ENCODE measurements around the gene SCNN1A. TPM values are rescaled to one million over a fixed set of nuclear protein-coding genes. Genes with fewer than 3 reads are reported as not detected.

SCNN1A gene
- total RNA-seq, 1 experiment from 2014 or later, result 118 TPM

DNA sequence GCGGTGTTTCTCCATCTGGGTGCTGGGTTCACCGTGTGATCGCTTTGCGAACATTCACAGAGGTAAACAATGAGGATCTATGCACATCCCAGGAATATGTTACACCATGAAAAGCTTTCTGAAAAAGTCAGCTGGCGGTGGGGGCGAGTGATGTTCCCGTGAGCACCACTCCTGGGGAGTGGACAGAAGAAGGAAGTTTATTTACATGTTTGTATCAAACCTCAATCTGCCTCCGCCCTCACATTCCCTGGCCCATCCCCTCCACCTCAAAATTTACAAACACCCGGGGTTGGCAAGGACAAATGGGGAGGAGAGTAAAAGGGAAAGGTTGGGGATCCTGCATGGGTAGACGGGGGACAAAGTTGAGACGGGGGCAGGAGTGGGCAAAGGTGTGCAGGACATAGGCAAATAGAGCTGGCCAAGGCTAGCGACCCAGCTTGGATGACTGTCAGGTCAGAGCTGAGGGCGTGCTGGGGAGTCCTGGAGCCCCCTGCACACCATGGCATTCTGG lies 40.4 kb downstream of the SCNN1A start:
- Histone ChIP-seq H2AFZ (ENCODE audit: low read depth, low read length, poor library complexity, severe bottlenecking) (no peak overlapping the region), H3K4me2 (ENCODE audit: low read length) (peak overlapping the region; percentile 97), H3K9ac (ENCODE audit: low read length) (peak overlapping the region; percentile 90), H3K36me3 (ENCODE audit: control insufficient read depth in 1 of 2, insufficient read depth in 2 of 2, low read length in 2 of 2) (peaks cover 35 to 47% of the 10 kb centered on the region in 2 experiments), H3K79me2 (ENCODE audit: insufficient read depth, low read length) (peaks cover 80% of the 10 kb centered on the region), H3K9me3 (ENCODE audit: control insufficient read depth in 1 of 2, insufficient read depth in 1 of 2, low read depth in 1 of 2, low read length in 2 of 2) (no peaks in the 10 kb centered on the region), H3K27me3 (ENCODE audit: insufficient read depth, low read length) (no peaks in the 10 kb centered on the region), H3K4me1 (ENCODE audit: control insufficient read depth in 1 of 2, insufficient read depth in 2 of 2, low read length in 2 of 2) (peaks cover 50 to 72% of the 10 kb centered on the region in 2 experiments), H4K20me1 (ENCODE audit: insufficient read depth) (no peaks in the 10 kb centered on the region), H3K9me2 (ENCODE audit: insufficient read depth) (no peaks in the 10 kb centered on the region), H3K27ac (ENCODE audit: low read depth, low read length) (peak overlapping the region; percentile 99), H3K4me3 (replicated peaks in 1 of 2; ENCODE audit: low read depth in 1 of 2, low read length in 2 of 2) (peak overlapping the region; percentile 32 to 64; a peak in 2 of 4 replicates)
- ChIA-PET POLR2A (interaction anchor here (2.0 to 2.9 kb wide), 4 partner anchors 8 to 136 kb away, joined by 14 to 34 read pairs (median 26); partner anchors contain the start of gene VAMP1), RAD21 (ENCODE audit: low non-redundant PET in 1 of 2, low total read pairs in 2 of 2, uncharacterized antibody in 2 of 2, unreplicated experiment in 2 of 2) (interaction anchor here in 1 of 2 experiments (1.4 to 1.6 kb wide), 2 partner anchors 41 to 130 kb away, joined by 3 to 5 read pairs; no protein-coding TSS in a partner anchor), CTCF (interaction anchor here (1.4 to 2.1 kb wide), 4 partner anchors 8 to 131 kb away, joined by 4 to 15 read pairs (median 4); no protein-coding TSS in a partner anchor)
- TF ChIP-seq, protein P1, sequence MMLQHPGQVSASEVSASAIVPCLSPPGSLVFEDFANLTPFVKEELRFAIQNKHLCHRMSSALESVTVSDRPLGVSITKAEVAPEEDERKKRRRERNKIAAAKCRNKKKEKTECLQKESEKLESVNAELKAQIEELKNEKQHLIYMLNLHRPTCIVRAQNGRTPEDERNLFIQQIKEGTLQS (IDR thresholded peaks at IDR 0.05), result no peak
- TF ChIP-seq SIN3A (IDR thresholded peaks at IDR 0.05; ENCODE audit: low read depth), result no peak
- no peak for TF ChIP-seq ELF1 (IDR thresholded peaks at IDR 0.05; ENCODE audit: borderline replicate concordance, low read depth)
- no peak for TF ChIP-seq ZNF274 (IDR thresholded peaks at IDR 0.05; ENCODE audit: low read depth, low read length)
- no peak for TF ChIP-seq TCF7L2 (IDR thresholded peaks at IDR 0.05; ENCODE audit: borderline replicate concordance, extremely low read depth, insufficient read depth, insufficient read length)
- TF ChIP-seq, protein P2, sequence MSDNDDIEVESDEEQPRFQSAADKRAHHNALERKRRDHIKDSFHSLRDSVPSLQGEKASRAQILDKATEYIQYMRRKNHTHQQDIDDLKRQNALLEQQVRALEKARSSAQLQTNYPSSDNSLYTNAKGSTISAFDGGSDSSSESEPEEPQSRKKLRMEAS (IDR thresholded peaks at IDR 0.05), result no peak
- TF ChIP-seq FOSL1 (IDR thresholded peaks at IDR 0.05; ENCODE audit: low read depth), result no peak
- no peak for TF ChIP-seq EZH2phosphoT487 (IDR thresholded peaks at IDR 0.05; ENCODE audit: borderline replicate concordance)
- TF ChIP-seq EZH2 (IDR thresholded peaks at IDR 0.05), result no peak
- no peak for TF ChIP-seq CEBPB (IDR thresholded peaks at IDR 0.05; ENCODE audit: low read depth)
- TF ChIP-seq, protein P3, sequence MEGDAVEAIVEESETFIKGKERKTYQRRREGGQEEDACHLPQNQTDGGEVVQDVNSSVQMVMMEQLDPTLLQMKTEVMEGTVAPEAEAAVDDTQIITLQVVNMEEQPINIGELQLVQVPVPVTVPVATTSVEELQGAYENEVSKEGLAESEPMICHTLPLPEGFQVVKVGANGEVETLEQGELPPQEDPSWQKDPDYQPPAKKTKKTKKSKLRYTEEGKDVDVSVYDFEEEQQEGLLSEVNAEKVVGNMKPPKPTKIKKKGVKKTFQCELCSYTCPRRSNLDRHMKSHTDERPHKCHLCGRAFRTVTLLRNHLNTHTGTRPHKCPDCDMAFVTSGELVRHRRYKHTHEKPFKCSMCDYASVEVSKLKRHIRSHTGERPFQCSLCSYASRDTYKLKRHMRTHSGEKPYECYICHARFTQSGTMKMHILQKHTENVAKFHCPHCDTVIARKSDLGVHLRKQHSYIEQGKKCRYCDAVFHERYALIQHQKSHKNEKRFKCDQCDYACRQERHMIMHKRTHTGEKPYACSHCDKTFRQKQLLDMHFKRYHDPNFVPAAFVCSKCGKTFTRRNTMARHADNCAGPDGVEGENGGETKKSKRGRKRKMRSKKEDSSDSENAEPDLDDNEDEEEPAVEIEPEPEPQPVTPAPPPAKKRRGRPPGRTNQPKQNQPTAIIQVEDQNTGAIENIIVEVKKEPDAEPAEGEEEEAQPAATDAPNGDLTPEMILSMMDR (IDR thresholded peaks at IDR 0.05 in 2 of 3, conservative IDR thresholded peaks at IDR 0.05 in 1 of 3; ENCODE audit: borderline replicate concordance in 1 of 3, insufficient read depth in 1 of 3, low read depth in 2 of 3, low read length in 2 of 3), result no peak
- TF ChIP-seq, protein P4, sequence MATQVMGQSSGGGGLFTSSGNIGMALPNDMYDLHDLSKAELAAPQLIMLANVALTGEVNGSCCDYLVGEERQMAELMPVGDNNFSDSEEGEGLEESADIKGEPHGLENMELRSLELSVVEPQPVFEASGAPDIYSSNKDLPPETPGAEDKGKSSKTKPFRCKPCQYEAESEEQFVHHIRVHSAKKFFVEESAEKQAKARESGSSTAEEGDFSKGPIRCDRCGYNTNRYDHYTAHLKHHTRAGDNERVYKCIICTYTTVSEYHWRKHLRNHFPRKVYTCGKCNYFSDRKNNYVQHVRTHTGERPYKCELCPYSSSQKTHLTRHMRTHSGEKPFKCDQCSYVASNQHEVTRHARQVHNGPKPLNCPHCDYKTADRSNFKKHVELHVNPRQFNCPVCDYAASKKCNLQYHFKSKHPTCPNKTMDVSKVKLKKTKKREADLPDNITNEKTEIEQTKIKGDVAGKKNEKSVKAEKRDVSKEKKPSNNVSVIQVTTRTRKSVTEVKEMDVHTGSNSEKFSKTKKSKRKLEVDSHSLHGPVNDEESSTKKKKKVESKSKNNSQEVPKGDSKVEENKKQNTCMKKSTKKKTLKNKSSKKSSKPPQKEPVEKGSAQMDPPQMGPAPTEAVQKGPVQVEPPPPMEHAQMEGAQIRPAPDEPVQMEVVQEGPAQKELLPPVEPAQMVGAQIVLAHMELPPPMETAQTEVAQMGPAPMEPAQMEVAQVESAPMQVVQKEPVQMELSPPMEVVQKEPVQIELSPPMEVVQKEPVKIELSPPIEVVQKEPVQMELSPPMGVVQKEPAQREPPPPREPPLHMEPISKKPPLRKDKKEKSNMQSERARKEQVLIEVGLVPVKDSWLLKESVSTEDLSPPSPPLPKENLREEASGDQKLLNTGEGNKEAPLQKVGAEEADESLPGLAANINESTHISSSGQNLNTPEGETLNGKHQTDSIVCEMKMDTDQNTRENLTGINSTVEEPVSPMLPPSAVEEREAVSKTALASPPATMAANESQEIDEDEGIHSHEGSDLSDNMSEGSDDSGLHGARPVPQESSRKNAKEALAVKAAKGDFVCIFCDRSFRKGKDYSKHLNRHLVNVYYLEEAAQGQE (IDR thresholded peaks at IDR 0.05; ENCODE audit: low read depth), result no peak
- TF ChIP-seq SP1 (IDR thresholded peaks at IDR 0.05; ENCODE audit: low read depth), result no peak
- no peak for TF ChIP-seq SRF (IDR thresholded peaks at IDR 0.05; ENCODE audit: low read depth)
- TF ChIP-seq YY1 (IDR thresholded peaks at IDR 0.05; ENCODE audit: extremely low read depth, insufficient replicate concordance, low read depth, low read length), result no peak
- BruUV-seq (replicated peaks), result no TSS peak
- ATAC-seq, result no peak
- intact Hi-C loops (cut with micrococcal nuclease), result loop anchor here (5.0 to 10.0 kb wide), 2 partner anchors 132 to 200 kb away; partner anchors contain the start of gene GAPDH
- DNase-seq (ENCODE audit: low read depth, low spot score), result no peak
